ENCODE measurements around the gene CCL13.

The CCL13 gene

DNA sequence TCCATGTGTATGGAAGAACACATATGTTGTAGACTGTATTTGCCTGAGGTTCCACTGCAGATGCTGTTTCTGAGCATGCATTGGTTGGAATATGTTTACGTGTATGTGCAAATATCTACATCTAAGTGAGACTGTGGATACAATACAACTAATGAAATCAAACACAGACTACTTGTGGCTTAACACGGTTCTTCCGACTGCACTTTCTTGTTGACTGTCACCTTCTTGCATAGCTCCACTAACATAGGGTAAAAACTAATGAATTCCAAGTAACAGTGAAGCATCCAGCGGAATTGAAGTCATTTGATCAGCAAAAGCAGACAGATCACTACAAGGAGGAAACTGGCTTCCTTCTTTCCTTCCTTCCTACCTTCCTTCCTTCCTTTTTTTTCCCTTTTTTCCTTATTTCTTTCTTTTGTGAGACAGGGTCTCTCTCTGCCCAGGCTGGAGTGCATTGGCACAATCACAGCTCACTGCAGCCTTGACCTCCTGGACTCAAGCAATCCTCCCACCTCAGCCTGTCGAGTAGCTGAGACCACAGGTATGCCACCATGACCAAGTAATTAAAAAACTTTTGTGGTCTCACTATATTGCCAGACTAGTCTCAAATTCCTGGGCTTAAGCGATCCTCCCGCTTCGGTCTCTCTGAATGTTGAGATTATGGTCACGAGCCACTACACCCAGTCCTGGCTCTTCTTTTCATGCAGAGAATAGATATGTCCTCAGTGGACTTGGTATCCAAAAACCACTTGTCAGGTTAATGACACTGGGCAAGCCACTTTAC lies 28.7 kb downstream of the CCL13 start:
- DNase-seq (ENCODE audit: low read depth): no peak

GRCh38 chr17:34386343-34386696 lies 30.0 kb downstream of the CCL13 start:
- DNase-seq (ENCODE audit: low read depth): no peak

DNA sequence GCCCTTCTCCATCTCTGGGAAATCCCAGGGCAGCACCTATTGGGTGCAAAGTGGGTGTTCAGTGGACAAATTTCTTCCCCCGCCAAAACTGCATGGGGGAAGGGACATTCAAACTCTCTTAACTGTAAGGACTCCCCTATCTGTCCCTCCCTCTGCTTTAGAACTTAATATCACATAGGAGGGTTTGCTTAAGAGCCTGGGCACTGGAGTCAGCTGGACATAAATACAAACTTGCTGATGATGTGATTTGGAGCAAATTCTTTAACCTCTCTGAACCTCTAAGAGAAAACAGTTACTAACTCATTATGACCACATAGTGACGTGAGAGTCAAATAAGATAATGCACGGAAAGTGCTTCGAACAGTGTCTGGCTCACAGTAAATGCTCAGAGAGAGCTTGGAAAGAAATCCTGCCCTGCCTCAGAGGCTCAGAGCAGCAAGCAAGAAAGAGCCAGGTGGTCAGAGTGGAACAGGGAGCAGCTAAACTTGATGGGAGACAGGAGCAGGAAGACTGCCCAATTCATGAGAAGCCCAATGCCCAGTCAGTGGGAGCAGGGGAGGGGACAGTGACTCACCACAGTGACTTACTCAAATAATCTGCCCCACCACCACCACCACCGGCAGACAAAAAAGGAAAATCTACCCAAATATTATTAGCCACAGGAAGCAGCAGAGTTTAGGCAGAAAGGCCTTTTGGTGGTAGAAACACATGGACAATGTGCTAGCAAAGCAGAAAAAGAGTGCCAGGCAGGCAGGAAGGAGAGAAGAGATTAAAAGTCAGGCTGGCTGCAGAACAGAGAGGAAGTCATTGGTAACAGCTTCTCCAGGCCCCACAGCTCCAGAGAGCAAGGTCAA lies 30.6 kb downstream of the CCL13 start:
- DNase-seq (ENCODE audit: low read depth): no peak

DNA sequence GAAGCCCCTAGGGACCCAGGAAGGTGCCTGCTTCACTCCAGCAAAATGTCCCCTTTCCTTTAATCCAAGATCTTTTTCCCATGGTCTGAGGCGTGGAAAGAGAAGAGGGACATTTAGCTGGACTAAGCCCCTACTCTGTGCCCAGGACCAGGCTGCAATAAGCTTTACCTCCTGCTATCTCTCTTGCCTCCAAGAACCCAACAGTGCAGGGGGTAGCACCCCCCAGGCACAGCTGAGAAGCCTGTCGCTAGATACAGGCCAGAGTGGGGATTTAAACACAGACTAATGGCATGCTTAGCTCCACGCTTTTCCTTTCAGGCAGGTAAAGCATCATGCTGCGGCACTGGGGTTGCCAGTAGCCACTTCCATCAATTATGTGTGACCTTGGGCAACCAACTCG lies 31.3 kb downstream of the CCL13 start:
- no peak for DNase-seq (ENCODE audit: low read depth)

- no peak for DNase-seq (ENCODE audit: low read depth)
Observed at GRCh38 chr17:34389126-34389750, 33.0 kb downstream of the CCL13 start.

DNA sequence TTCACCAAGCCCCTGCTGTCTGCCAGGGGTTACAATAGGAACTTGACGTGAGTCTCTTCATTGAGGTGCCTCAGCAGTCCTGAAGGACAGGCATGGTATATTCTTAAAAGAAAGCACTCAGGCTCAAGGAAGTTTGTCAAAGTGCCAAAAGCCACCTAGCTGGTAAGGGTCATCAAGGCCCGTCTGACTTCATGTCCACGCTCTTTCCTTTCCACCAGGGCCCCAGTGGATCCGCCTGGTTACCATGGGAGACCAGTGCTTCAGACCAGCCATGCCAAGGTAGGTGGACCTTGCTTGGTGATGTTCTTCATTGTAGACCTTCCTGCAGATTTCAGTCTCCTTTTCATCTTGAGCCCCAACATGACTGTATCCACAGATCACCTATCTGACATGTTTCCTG lies 34.4 kb downstream of the CCL13 start:
- DNase-seq (ENCODE audit: low read depth): no peak

GRCh38 chr17:34391241-34391640 lies 35.0 kb downstream of the CCL13 start:
- DNase-seq (ENCODE audit: low read depth): no peak

- DNase-seq (ENCODE audit: low read depth): no peak
Observed at GRCh38 chr17:34393401-34393800, 37.1 kb downstream of the CCL13 start.

DNA sequence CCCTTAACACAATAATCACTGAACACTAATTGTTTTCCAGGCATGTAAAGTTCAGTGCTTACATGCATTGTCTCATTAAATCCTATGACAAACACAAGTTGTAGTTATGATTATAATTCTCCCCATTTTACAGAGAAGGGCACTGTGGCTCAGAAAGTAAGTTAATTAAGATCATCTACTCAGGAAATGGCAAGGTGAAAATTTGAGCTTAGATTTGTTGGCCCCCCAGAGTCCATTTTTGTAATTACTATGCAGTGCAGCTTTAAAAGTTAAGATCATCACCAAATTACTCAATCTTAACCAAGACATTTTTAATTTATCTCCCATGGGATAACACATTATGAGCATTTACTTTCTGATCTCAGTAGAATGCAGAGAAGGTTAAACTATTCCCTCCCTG lies 41.0 kb downstream of the CCL13 start:
- DNase-seq (ENCODE audit: low read depth): no peak

DNA sequence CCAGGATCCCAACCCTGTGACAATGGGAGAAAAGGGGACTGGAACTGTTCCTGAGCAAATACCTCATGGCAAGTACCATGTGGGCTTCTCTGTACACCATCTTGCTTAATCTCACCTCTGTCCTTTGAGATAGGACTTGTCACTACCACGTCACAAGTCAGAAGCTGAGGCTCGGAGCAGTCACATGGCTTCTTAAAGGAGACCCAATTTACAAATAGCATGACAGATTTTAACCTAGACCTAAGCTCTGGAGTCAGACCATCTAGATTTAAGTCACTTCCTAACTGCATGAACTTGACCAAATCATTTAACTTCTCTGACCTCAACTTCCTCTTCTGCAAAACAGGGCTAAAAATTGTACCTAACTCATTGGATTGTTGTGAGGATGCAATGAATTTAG lies 42.7 kb downstream of the CCL13 start:
- no peak for DNase-seq (ENCODE audit: low read depth)

- DNase-seq (ENCODE audit: low read depth): no peak
Observed at GRCh38 chr17:34399725-34400124, 43.4 kb downstream of the CCL13 start.

DNA sequence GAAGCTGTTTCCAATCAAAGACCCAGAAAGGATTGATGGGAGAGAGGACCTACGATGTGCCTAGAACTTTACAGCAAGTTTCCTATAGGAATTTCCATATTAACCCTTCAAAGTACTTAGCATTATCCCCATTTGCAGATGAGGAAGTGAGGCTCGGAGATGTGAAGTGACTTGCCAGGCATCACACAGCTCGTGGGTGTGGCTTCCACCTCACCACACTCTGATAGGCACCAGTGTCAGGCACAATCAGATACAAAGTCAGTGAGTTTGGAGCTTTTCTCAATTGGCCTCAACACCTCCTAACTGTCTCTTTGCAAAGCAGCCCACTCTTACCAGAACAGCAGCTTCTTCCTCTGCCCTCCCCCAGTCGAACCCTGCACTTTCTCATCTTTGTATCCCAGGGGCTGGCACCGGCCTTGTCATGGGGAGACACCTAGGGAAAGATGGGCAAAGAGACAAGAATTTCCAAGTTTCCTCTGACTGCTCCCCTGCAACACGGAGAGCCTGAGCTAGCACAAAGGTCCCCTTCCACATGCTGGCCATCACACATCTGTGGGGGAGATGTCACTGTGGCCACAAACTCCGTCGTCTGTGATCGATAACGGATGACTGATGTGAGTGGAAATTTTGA lies 44.1 kb downstream of the CCL13 start:
- no peak for DNase-seq (ENCODE audit: low read depth)

- no peak for DNase-seq (ENCODE audit: low read depth)
Observed at GRCh38 chr17:34401165-34401564, 44.9 kb downstream of the CCL13 start.

DNA sequence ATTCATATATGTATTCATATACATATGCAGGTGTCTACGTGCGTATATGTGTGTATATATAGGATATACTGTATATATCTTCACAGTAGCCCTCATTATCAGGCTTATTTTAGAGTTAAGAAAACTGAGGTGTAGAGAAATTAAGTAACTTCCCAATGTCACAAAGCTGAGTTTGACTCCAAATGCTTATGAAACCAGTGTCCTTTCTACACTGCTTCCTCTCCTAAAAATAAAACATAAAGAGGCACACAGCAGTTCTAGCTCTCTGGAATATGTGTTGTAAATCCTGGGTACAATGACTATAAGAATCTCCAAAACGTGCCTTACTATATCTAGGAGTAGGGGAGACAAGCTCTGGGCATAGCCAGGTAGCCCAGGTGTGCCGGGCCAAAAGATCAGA lies 46.7 kb downstream of the CCL13 start:
- no peak for DNase-seq (ENCODE audit: low read depth)

DNA sequence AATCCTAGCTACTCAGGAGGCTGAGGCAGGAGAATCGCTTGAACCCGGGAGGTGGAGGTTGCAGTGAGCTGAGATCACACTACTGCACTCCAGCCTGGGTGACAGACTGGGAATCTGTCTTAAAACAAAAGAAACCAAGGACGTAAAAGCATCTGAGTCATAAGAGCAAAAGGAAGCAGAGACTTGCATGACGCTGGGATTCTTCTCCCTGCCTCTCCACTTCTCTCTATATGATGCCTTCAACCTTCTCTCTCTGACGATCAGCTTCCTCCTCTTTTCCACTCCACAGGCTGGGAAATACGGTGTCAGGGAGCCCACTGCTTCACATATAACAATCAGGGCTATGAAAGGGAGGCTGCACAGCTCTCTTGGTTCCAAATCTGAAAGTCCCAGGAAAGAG lies 49.9 kb downstream of the CCL13 start:
- no peak for DNase-seq (ENCODE audit: low read depth)
